ENCODE measurements around the gene TLE4.

The TLE4 gene

DNA sequence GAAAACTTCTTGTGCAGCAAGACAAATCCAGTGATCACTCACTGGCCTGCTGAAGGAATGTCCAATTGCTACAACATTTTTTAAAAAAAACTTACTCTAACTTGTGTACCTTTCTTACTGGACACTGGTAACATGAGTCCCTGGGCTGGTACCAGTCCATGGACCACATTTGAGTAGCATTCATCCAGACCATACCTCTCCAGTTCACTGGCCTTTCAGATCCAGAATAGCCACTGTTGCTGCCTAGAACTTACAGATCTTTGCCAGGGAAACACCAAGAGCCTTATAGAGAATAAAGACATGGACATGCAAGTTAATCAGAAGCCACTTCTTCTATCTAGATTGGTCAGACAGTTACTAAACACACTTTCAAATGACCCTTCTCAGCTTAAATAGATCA lies 185.3 kb downstream of the TLE4 start:
- no peak overlapping the region for H3K27ac ChIP-seq
- TF ChIP-seq, protein P1, sequence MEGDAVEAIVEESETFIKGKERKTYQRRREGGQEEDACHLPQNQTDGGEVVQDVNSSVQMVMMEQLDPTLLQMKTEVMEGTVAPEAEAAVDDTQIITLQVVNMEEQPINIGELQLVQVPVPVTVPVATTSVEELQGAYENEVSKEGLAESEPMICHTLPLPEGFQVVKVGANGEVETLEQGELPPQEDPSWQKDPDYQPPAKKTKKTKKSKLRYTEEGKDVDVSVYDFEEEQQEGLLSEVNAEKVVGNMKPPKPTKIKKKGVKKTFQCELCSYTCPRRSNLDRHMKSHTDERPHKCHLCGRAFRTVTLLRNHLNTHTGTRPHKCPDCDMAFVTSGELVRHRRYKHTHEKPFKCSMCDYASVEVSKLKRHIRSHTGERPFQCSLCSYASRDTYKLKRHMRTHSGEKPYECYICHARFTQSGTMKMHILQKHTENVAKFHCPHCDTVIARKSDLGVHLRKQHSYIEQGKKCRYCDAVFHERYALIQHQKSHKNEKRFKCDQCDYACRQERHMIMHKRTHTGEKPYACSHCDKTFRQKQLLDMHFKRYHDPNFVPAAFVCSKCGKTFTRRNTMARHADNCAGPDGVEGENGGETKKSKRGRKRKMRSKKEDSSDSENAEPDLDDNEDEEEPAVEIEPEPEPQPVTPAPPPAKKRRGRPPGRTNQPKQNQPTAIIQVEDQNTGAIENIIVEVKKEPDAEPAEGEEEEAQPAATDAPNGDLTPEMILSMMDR (IDR thresholded peaks at IDR 0.05): no peak
- TF ChIP-seq ZFX (IDR thresholded peaks at IDR 0.05; ENCODE audit: borderline replicate concordance): no peak

DNA sequence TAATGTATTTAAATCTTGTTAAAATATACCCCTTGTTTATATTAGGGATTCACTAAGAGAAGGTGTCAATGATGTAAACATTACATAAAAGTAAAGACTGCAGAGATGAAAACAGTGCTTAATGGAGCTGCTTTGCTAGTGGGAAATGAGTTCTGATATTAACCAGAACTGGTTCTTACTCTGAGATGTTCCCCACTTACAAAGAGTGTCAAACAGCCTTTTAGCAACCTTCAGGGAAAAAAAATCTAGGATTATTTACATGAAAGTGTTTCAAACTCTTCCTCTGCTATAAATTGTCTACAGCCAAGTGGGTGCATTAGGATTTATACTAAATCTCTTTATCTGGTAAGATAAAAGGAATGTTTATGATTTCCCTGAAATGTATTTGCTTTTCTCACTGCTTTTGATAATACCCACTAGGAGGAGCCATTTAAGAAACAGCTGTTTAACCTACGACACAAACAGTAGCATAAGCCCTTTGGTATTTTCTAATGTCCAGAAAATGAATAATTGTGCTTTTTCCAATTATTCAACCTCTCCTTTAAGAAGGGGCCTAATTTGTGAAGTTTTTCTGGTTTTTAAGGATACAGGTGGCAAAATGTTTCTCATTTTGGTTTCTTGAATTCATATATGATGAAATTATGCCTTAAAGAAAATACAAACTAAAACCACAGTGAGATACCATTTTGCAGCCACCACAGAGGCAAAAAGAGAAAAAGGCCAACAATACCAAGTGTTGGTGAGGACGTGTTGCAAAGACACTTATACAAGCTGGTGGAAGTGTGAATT lies 186.3 kb downstream of the TLE4 start:
- no peak overlapping the region for H3K27ac ChIP-seq
- TF ChIP-seq, protein P1 (IDR thresholded peaks at IDR 0.05): peak; percentile 45
- TF ChIP-seq ZFX (IDR thresholded peaks at IDR 0.05; ENCODE audit: borderline replicate concordance): no peak

DNA sequence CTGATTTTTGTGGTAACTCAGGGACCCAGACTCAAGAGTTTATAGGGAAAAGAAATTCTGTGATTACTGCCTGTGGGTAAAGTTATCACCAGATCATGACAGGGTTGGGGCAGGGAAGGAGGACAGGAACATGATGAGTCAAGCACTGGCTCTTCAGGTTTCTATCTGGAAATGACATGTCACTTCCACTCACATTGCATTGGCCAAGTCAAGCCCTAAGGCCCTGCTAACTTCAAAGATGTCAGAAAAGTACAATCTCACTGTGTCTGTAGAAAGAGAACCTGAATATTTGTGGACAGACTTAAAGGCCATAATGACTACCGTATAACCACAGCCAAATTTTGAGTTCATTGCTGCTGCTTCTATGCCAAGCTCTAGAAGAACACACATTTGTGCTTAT lies 187.7 kb downstream of the TLE4 start:
- TF ChIP-seq ZFX (IDR thresholded peaks at IDR 0.05; ENCODE audit: borderline replicate concordance): no peak
- TF ChIP-seq, protein P1 (IDR thresholded peaks at IDR 0.05): no peak
- H3K27ac ChIP-seq: no peak overlapping the region

DNA sequence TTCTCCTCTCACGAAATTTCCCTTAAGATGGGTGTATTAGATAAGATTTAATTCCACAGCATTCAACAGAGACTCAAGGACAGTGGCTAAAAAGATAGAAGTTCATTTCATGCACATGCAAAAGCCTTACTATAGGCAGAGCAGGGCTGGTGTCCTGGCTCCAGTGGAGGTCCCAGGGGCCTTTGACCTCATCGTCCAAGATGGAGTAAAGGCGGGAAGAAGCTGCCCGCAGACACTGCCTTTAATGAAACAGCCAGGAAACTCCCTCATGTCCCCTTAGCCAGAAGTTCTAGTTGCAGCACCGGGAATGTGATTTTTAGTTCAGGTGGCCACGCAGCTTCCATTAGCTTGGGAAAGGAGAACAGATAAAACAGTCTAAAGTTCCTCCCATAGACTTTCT lies 190.3 kb downstream of the TLE4 start:
- TF ChIP-seq, protein P1 (IDR thresholded peaks at IDR 0.05): no peak
- no peak for TF ChIP-seq ZFX (IDR thresholded peaks at IDR 0.05; ENCODE audit: borderline replicate concordance)
- H3K27ac ChIP-seq: no peak overlapping the region

DNA sequence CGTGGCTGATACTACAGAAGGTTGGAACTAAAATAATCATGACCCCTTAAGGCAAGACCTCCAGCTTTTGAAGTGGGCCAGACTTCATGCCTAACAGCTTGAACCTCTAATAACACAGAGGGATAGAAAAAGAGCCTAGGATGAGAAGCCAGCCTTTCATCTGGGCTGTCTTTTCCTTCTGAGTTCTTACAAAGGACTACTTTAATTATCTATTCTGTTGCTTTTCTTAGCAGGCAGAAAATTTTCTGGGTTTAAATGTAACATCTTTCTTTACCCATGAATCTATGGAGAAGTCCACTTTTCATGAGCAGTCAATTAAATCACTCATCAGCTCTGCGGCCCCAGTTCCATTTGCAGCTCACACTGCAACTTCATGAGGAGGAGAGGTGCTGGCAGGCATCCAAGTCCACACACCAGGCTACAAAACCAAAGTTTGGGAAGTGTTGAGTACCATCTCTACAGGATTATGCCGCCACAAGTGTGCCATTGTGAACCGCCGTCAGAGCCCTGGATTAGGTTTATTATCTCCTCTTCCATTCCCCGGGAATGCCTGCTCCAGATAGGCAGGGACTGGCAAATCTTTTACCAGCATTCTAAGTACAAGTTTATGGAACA lies 192.0 kb downstream of the TLE4 start:
- no peak for TF ChIP-seq ZFX (IDR thresholded peaks at IDR 0.05; ENCODE audit: borderline replicate concordance)
- TF ChIP-seq, protein P1 (IDR thresholded peaks at IDR 0.05): no peak
- H3K27ac ChIP-seq: no peak overlapping the region

DNA sequence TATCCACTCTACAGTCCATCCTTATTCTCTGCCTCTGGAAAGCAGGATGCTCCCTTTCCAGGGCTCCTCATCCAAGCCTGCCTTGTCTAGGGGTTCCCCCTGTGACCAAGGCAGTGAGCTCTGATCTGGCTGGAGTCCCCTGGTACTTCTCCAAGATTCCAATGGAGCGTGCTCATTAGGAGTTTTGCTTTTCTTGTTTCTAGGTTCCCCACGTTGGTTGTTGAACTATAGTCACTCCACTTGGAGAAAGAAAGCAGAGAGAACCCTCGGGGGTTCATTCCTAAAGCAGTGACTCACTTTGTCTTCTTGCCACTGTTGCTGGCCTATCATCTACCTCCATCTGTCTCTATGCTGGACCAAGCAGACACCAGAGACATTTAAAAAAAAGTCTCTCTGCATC lies 192.6 kb downstream of the TLE4 start:
- TF ChIP-seq ZFX (IDR thresholded peaks at IDR 0.05; ENCODE audit: borderline replicate concordance): no peak
- TF ChIP-seq, protein P1 (IDR thresholded peaks at IDR 0.05): no peak
- H3K27ac ChIP-seq: no peak overlapping the region

DNA sequence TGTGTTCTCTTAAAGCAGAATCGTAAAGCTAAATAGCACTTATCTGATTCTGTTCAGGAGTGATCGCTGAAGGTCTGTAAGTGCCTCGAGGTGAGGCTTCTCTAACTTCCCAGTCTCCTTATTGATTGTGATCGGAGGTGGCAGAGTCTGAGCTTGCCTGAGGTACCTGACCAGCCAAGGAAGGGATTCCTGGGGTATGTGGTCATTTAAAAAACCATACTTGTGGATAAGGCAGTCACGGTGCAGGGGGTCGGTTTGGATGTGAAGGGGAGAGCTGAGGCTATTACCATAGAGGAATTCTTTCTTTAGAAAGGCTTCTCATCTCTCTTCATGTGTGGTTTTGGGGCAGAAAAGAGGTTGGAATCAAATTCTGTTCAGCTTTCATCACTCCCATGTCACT lies 193.7 kb downstream of the TLE4 start:
- H3K27ac ChIP-seq: no peak overlapping the region
- TF ChIP-seq, protein P1 (IDR thresholded peaks at IDR 0.05): no peak
- TF ChIP-seq ZFX (IDR thresholded peaks at IDR 0.05; ENCODE audit: borderline replicate concordance): no peak
